GM18873 (cell line): ENCODE measurements around the gene ETV3L.
"Not testable (repeated sequence)": the region's sequence is repeated elsewhere in the genome, so short reads cannot be mapped to it uniquely, and the experiment has no call there.

Source experiments
- ATAC-seq: cut with Tn5 transposase; IDR thresholded peaks from one replicate; pipeline ENCODE4 v1.9.1; 2021; ENCODE audit warnings: mild to moderate bottlenecking, moderate library complexity, moderate number of reproducible peaks; ENCODE audit not compliant: unreplicated experiment, low FRiP score

ETV3L gene

GRCh38 chr1:157105988-157106812 lies 6.6 kb upstream of the ETV3L start:
- ATAC-seq, result no peak

GRCh38 chr1:157105298-157105987 lies 5.8 kb upstream of the ETV3L start:
- no peak for ATAC-seq

GRCh38 chr1:157104598-157105293 lies 5.1 kb upstream of the ETV3L start:
- ATAC-seq, result no peak

- no peak for ATAC-seq
Observed at GRCh38 chr1:157103268-157103667, 3.7 kb upstream of the ETV3L start.

GRCh38 chr1:157101149-157101548 lies 1.5 kb upstream of the ETV3L start:
- ATAC-seq, result no peak

GRCh38 chr1:157098987-157099632 lies 498 bp downstream of the ETV3L start:
- not testable (repeated sequence) for ATAC-seq

GRCh38 chr1:157098519-157098918 lies 1.1 kb downstream of the ETV3L start:
- ATAC-seq, result no peak

- no peak for ATAC-seq
Observed at GRCh38 chr1:157097692-157098091, 1.9 kb downstream of the ETV3L start.

GRCh38 chr1:157096881-157097280 lies 2.7 kb downstream of the ETV3L start:
- ATAC-seq, result no peak

- ATAC-seq, result no peak
Observed at GRCh38 chr1:157095551-157095950, 4.1 kb downstream of the ETV3L start.

- ATAC-seq, result no peak
Observed at GRCh38 chr1:157095091-157095490, 4.5 kb downstream of the ETV3L start.

- ATAC-seq, result no peak
Observed at GRCh38 chr1:157092831-157093230, 6.8 kb downstream of the ETV3L start.

GRCh38 chr1:157091668-157092273 lies 7.8 kb downstream of the ETV3L start:
- no peak for ATAC-seq

- no peak for ATAC-seq
Observed at GRCh38 chr1:157091186-157091585, 8.4 kb downstream of the ETV3L start.

- ATAC-seq, result no peak
Observed at GRCh38 chr1:157090771-157091170, 8.8 kb downstream of the ETV3L start.

- no peak for ATAC-seq
Observed at GRCh38 chr1:157090196-157090647, 9.4 kb downstream of the ETV3L start.

- ATAC-seq, result no peak
Observed at GRCh38 chr1:157089789-157090188, 9.8 kb downstream of the ETV3L start.

- no peak for ATAC-seq
Observed at GRCh38 chr1:157088607-157089006, 11.0 kb downstream of the ETV3L start.

- ATAC-seq, result no peak
Observed at GRCh38 chr1:157087030-157087429, 12.6 kb downstream of the ETV3L start.

GRCh38 chr1:157086299-157086698 lies 13.3 kb downstream of the ETV3L start:
- ATAC-seq, result no peak
